ENCODE measurements around the gene TTC21A. TPM values are rescaled to one million over a fixed set of nuclear protein-coding genes. Genes with fewer than 3 reads are reported as not detected.

The TTC21A gene
- total and polyA plus RNA-seq, 2 experiments from 2014 or later = 3.7 to 6.5 TPM

DNA sequence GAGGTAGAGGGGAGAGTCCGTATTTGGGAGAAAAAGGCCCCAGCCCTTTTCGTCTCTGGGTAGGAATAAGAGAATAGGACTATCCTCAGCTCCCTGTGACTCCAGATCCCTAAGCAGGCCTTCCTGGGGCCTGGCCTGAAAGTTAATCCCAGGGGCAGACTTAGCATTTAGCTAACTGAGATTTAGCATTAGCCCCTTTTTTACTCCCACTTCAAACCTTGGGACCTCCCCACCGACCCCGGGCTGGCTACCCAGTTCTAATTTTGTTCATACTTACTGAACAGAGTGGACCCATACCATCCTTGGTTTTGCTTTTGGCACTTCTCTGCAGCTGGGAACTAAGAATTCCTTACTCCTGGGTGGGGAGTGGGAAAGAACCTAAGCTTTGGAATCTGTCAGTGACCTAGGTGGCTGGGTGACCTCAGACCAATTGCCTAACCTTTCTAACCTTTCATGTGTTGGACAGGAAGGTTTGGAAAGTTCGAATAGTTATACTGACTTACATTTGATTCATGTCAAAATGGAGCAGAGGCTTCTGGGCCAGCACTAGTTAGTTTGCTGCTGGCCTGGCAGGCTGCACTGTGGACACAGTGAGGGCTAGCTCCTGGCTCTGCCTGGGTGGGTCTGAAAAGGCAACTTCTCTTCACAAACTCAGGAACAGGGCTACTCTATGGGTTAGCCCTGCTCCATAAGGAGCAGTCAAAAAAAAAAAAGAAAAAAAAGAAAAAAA is 11.6 kb downstream of the TTC21A start:
- no peak for DNase-seq (ENCODE audit: low spot score)
- WGBS (ENCODE audit: low lambda C conversion rate, missing lambda C conversion rate) = 79% methylated on average over 5 of the region's 5 CpGs

DNA sequence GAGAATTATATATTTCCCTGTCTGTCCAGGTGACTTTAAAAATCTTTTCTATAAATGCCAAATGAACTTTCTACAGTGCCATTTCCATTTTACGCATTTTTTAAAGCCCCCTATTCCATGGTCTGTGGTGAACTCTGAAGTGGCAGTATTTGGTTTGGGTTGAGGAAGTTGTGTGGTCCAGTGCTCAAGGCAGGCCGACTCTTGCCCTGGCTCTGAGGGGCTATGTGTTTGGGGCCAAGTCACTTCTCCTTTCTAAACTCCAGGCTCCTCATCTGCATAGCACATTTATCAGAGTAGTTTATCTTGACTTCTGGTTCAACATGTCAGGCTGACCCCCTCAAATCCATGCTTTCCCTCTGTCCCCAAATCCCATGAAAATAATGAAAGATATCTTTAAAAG is 14.1 kb downstream of the TTC21A start:
- Histone ChIP-seq H2AFZ (no peak overlapping the region), H3K4me1 (ENCODE audit: insufficient read depth) (peaks cover 11% of the 10 kb centered on the region), H3K27ac (no peak overlapping the region), H3K9me3 (ENCODE audit: low read depth) (no peaks in the 10 kb centered on the region), H3K9me2 (replicated peaks; ENCODE audit: insufficient read depth) (no peaks in the 10 kb centered on the region), H4K20me1 (ENCODE audit: insufficient read depth, poor library complexity, severe bottlenecking) (no peaks in the 10 kb centered on the region), H3K4me3 (no peak overlapping the region), H3K4me2 (no peak overlapping the region), H3K27me3 (no peaks in the 10 kb centered on the region), H3K36me3 (replicated peaks; ENCODE audit: insufficient read depth, low read depth) (no peaks in the 10 kb centered on the region), H3K79me2 (no peaks in the 10 kb centered on the region)
- WGBS (ENCODE audit: low lambda C conversion rate, missing lambda C conversion rate) = 93% methylated on average over 2 of the region's 2 CpGs
- DNase-seq (ENCODE audit: low spot score) = no peak
- TF ChIP-seq, protein P1, sequence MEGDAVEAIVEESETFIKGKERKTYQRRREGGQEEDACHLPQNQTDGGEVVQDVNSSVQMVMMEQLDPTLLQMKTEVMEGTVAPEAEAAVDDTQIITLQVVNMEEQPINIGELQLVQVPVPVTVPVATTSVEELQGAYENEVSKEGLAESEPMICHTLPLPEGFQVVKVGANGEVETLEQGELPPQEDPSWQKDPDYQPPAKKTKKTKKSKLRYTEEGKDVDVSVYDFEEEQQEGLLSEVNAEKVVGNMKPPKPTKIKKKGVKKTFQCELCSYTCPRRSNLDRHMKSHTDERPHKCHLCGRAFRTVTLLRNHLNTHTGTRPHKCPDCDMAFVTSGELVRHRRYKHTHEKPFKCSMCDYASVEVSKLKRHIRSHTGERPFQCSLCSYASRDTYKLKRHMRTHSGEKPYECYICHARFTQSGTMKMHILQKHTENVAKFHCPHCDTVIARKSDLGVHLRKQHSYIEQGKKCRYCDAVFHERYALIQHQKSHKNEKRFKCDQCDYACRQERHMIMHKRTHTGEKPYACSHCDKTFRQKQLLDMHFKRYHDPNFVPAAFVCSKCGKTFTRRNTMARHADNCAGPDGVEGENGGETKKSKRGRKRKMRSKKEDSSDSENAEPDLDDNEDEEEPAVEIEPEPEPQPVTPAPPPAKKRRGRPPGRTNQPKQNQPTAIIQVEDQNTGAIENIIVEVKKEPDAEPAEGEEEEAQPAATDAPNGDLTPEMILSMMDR (IDR thresholded peaks at IDR 0.05; ENCODE audit: poor library complexity) = no peak
- no peak for TF ChIP-seq EZH2 (IDR thresholded peaks at IDR 0.05; ENCODE audit: borderline replicate concordance)
- no peak for TF ChIP-seq EZH2phosphoT487 (IDR thresholded peaks at IDR 0.05; ENCODE audit: low read depth, severe bottlenecking, unreplicated experiment)

More for the DNA sequence above, 11.6 kb downstream of the TTC21A start:
- H3K9me3 ChIP-seq (ENCODE audit: low read depth) = no peaks in the 10 kb centered on the region
- no peak overlapping the region for H3K4me3 ChIP-seq
- H3K4me1 ChIP-seq (ENCODE audit: insufficient read depth) = no peaks in the 10 kb centered on the region
- no peaks in the 10 kb centered on the region for H3K36me3 ChIP-seq (replicated peaks; ENCODE audit: insufficient read depth, low read depth)
- H4K20me1 ChIP-seq (ENCODE audit: insufficient read depth, poor library complexity, severe bottlenecking) = no peaks in the 10 kb centered on the region
- H3K4me2 ChIP-seq = no peak overlapping the region
- no peaks in the 10 kb centered on the region for H3K79me2 ChIP-seq
- H3K27ac ChIP-seq = no peak overlapping the region
- no peaks in the 10 kb centered on the region for H3K9me2 ChIP-seq (replicated peaks; ENCODE audit: insufficient read depth)
- H3K27me3 ChIP-seq = no peaks in the 10 kb centered on the region
- TF ChIP-seq EZH2phosphoT487 (IDR thresholded peaks at IDR 0.05; ENCODE audit: low read depth, severe bottlenecking, unreplicated experiment) (no peak), EZH2 (IDR thresholded peaks at IDR 0.05; ENCODE audit: borderline replicate concordance) (no peak)
- TF ChIP-seq, protein P1 (IDR thresholded peaks at IDR 0.05; ENCODE audit: poor library complexity) = no peak
- no peak overlapping the region for H2AFZ ChIP-seq

DNA sequence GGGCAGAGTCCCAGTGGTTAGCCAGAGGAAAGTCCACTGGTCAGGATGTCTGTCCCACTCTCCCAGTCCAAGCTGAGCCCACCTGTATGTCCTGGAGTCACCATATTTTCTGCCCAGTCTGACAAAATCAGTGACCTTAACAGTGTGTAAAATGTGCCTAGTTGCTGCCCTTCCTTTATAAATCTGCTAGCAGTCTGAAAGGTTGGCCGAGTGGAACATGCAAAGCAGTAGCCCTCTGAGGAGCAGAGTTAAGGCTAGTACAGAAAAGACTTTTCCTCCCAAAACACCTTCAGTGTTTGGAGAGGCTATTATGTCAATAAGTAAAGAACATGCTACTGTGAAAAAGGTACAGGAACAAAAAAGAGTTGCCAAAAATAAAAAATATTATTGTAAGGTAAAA is 15.3 kb downstream of the TTC21A start:
- Histone ChIP-seq H3K27ac (no peak overlapping the region), H3K9me3 (ENCODE audit: low read depth) (no peaks in the 10 kb centered on the region), H3K36me3 (replicated peaks; ENCODE audit: insufficient read depth, low read depth) (no peaks in the 10 kb centered on the region), H2AFZ (no peak overlapping the region), H3K4me1 (ENCODE audit: insufficient read depth) (peaks cover 11% of the 10 kb centered on the region), H3K79me2 (no peaks in the 10 kb centered on the region), H3K4me3 (no peak overlapping the region), H3K4me2 (no peak overlapping the region), H4K20me1 (ENCODE audit: insufficient read depth, poor library complexity, severe bottlenecking) (no peaks in the 10 kb centered on the region), H3K9me2 (replicated peaks; ENCODE audit: insufficient read depth) (no peaks in the 10 kb centered on the region), H3K27me3 (no peaks in the 10 kb centered on the region)
- no peak for DNase-seq (ENCODE audit: low spot score)
- WGBS (ENCODE audit: low lambda C conversion rate, missing lambda C conversion rate) = 90% methylated on average over 1 of the region's 1 CpG
- TF ChIP-seq, protein P1 (IDR thresholded peaks at IDR 0.05; ENCODE audit: poor library complexity) = no peak
- TF ChIP-seq EZH2 (IDR thresholded peaks at IDR 0.05; ENCODE audit: borderline replicate concordance) = no peak
- TF ChIP-seq EZH2phosphoT487 (IDR thresholded peaks at IDR 0.05; ENCODE audit: low read depth, severe bottlenecking, unreplicated experiment) = no peak

All from hepatocyte (in vitro differentiated cells).